MCF 10A (cell line): ENCODE results near the gene DEGS1. TPM values are rescaled to one million over a fixed set of nuclear protein-coding genes. Genes with fewer than 3 reads are reported as not detected.

Experiments used
- BruUV-seq: library from RNA; stranded (reverse); fragments of 400-500 nt; replicated peaks from 2 replicates; lab custom pipeline; 2021; lab: Mats Ljungman, UMichigan
- CTCF ChIA-PET: fragments of 300-600 bp; sonication (Branson Sonifier 250); formaldehyde crosslinking; extraction: SDS; loops from one replicate; lab custom pipeline; 2021; ENCODE audit warnings: antibody characterized with exemption, inconsistent platforms; lab: Yijun Ruan, JAX
- POLR2A ChIA-PET: fragments of 300-600, 350-650 bp; sonication (Branson Sonifier 250); formaldehyde crosslinking; extraction: SDS; loops from one replicate; lab custom pipeline; 2020; ENCODE audit warnings: antibody characterized with exemption, inconsistent platforms; lab: Yijun Ruan, JAX
- DNase-seq: peaks from one replicate; pipeline ENCODE4 v3.0.0-alpha.2; 2018; ENCODE audit not compliant: unreplicated experiment
- H3K27ac Mint-ChIP-seq: one replicate; pipeline ENCODE4 v1.8.0; 2022; ENCODE audit warnings: mild to moderate bottlenecking, low read depth, mixed read lengths; ENCODE audit not compliant: unreplicated experiment
- H3K27me3 Mint-ChIP-seq: one replicate; pipeline ENCODE4 v1.8.0; 2022; ENCODE audit warnings: mixed read lengths; ENCODE audit not compliant: insufficient read depth, unreplicated experiment
- H3K36me3 Mint-ChIP-seq: one replicate; pipeline ENCODE4 v1.8.0; 2022; ENCODE audit warnings: mild to moderate bottlenecking, moderate library complexity, mixed read lengths; ENCODE audit not compliant: insufficient read depth, unreplicated experiment
- H3K4me1 Mint-ChIP-seq: one replicate; pipeline ENCODE4 v1.8.0; 2022; ENCODE audit warnings: mixed read lengths; ENCODE audit not compliant: insufficient read depth, unreplicated experiment
- H3K4me3 Mint-ChIP-seq: one replicate; pipeline ENCODE4 v1.8.0; 2022; ENCODE audit warnings: mild to moderate bottlenecking, moderate library complexity, mixed read lengths; ENCODE audit not compliant: unreplicated experiment
- H3K9me3 Mint-ChIP-seq: one replicate; pipeline ENCODE4 v1.8.0; 2022; ENCODE audit warnings: mixed read lengths; ENCODE audit not compliant: unreplicated experiment
- CTCF ChIP-seq: fragments of 200-600 bp; IDR thresholded peaks from one replicate; pipeline ENCODE4 v1.8.0; 2022; ENCODE audit warnings: antibody characterized with exemption, mild to moderate bottlenecking; ENCODE audit not compliant: unreplicated experiment
- intact Hi-C: fragments of 100-400 bp; cut with micrococcal nuclease; formaldehyde crosslinking; loops from 2 replicates; pipeline ENCODE4 v1.14.1; 2022
- total RNA-seq: library from RNA; stranded (reverse); gene quantifications from 2 replicates; pipeline ENCODE4 v1.2.3, GENCODE V29; 2022

The DEGS1 gene
- total RNA-seq, 1 experiment from 2014 or later: 99.1 TPM

- Mint-ChIP-seq H3K9me3 (no peaks in the 10 kb centered on the region), H3K4me3 (no peak overlapping the region), H3K4me1 (no peaks in the 10 kb centered on the region), H3K36me3 (peaks cover 94% of the 10 kb centered on the region), H3K27ac (no peak overlapping the region), H3K27me3 (no peaks in the 10 kb centered on the region)
- intact Hi-C loops: no loop called here
- ChIA-PET POLR2A (interaction anchor here (1.2 to 1.8 kb wide), 3 partner anchors 10 to 30 kb away, joined by 3 to 6 read pairs (median 3); no protein-coding TSS in a partner anchor), CTCF (no interaction called here)
- no peak for TF ChIP-seq CTCF
- no peak for DNase-seq
- BruUV-seq: no TSS peak
Observed at GRCh38 chr1:224234017-224234416, 51.0 kb downstream of the DEGS1 start.

- POLR2A ChIA-PET: interaction anchor here (0.7 to 1.2 kb wide), 2 partner anchors 16 to 53 kb away, joined by 3 read pairs; partner anchors contain the start of gene DEGS1
Observed at GRCh38 chr1:224235813-224236493, 52.9 kb downstream of the DEGS1 start.

DNA sequence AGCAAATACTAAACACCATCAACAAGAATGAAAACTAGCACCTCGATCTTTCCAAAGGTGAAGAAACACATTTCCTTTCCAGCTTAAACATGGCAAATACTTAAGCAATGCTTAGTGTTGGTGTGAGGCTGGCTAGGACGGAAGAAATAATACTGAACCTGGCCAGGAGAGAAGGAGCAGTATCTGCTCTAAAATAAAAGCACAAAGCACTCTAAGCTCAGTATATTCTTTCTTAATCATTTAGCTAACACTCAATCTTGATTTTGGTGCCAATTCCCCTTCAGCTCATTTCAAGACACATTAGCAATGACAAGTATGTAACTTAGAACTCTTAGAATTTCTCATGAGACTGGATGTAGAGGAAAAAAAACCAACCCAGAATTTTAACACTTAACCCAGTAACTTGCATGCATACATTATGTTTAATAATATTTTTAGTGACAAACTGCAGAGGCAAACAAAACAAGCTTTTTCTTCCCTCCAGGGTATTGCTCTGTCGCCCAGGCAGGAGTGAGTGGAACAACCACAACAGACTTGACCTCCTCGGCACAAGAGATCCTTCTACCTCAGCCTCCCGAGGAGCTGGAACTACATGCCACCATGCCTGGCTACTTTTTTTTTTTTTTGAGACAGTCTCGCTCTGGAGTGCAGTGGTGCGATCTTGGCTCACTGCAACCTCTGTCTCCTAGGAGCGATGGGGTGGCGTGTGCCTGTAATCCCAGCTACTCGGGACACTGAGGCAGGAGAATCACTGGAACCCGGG is 54.3 kb downstream of the DEGS1 start:
- H3K4me1 Mint-ChIP-seq: no peaks in the 10 kb centered on the region
- POLR2A ChIA-PET: interaction anchor here (0.9 to 1.2 kb wide), 4 partner anchors 11 to 47 kb away, joined by 3 to 6 read pairs (median 4); no protein-coding TSS in a partner anchor
- H3K27ac Mint-ChIP-seq: no peak overlapping the region
- no TSS peak for BruUV-seq
- no peak for DNase-seq
- intact Hi-C loops: no loop called here
- CTCF ChIA-PET: interaction anchor here (0.6 to 2.3 kb wide), 6 partner anchors 8 to 221 kb away, joined by 3 to 9 read pairs (median 3); no protein-coding TSS in a partner anchor
- H3K27me3 Mint-ChIP-seq: no peaks in the 10 kb centered on the region
- TF ChIP-seq CTCF: no peak
- H3K4me3 Mint-ChIP-seq: no peak overlapping the region
- H3K36me3 Mint-ChIP-seq: peaks cover 87% of the 10 kb centered on the region
- no peaks in the 10 kb centered on the region for H3K9me3 Mint-ChIP-seq

More at GRCh38 chr1:224235813-224236493, 52.9 kb downstream of the DEGS1 start:
- intact Hi-C loops: no loop called here
- no peaks in the 10 kb centered on the region for H3K27me3 Mint-ChIP-seq
- H3K4me1 Mint-ChIP-seq: no peaks in the 10 kb centered on the region
- no peak overlapping the region for H3K27ac Mint-ChIP-seq
- H3K9me3 Mint-ChIP-seq: no peaks in the 10 kb centered on the region
- no peak for TF ChIP-seq CTCF
- peaks cover 90% of the 10 kb centered on the region for H3K36me3 Mint-ChIP-seq
- CTCF ChIA-PET: interaction anchor here (1.4 kb wide), 1 partner anchor 53 kb away, joined by 3 read pairs; the partner anchor contains the start of gene DEGS1
- no TSS peak for BruUV-seq
- no peak for DNase-seq
- no peak overlapping the region for H3K4me3 Mint-ChIP-seq

GRCh38 chr1:224238212-224238611 is 55.2 kb downstream of the DEGS1 start:
- no peak overlapping the region for H3K4me3 Mint-ChIP-seq
- no peaks in the 10 kb centered on the region for H3K4me1 Mint-ChIP-seq
- intact Hi-C loops: no loop called here
- H3K9me3 Mint-ChIP-seq: no peaks in the 10 kb centered on the region
- BruUV-seq: no TSS peak
- ChIA-PET CTCF (interaction anchor here (0.6 to 2.3 kb wide), 6 partner anchors 9 to 220 kb away, joined by 3 to 9 read pairs (median 3); no protein-coding TSS in a partner anchor), POLR2A (no interaction called here)
- H3K27ac Mint-ChIP-seq: no peak overlapping the region
- no peaks in the 10 kb centered on the region for H3K27me3 Mint-ChIP-seq
- H3K36me3 Mint-ChIP-seq: peaks cover 82% of the 10 kb centered on the region
- no peak for DNase-seq
- TF ChIP-seq CTCF: no peak
